Hepatocyte (in vitro differentiated cells): ENCODE measurements around the gene CDAN1.
"Not testable (repeated sequence)": the region's sequence is repeated elsewhere in the genome, so short reads cannot be mapped to it uniquely, and the experiment has no call there.

Experiments
- EZH2 ChIP-seq: fragments of 200-600 bp; sonication (generic); IDR thresholded peaks from 2 replicates; pipeline ENCODE4 v1.6.1; 2016; ENCODE audit warnings: antibody characterized with exemption, mild to moderate bottlenecking, borderline replicate concordance
- EZH2phosphoT487 ChIP-seq: fragments of 200-600 bp; sonication (generic); IDR thresholded peaks from one replicate; pipeline ENCODE4 v1.6.1; 2018; ENCODE audit warnings: antibody characterized with exemption, mild to moderate bottlenecking, low read depth, moderate library complexity; ENCODE audit not compliant: unreplicated experiment, severe bottlenecking
- TF ChIP-seq, protein P1 (sequence below): fragments of 200-600 bp; sonication (generic); IDR thresholded peaks from 2 replicates; pipeline ENCODE4 v1.5.1; 2016; ENCODE audit warnings: antibody characterized with exemption, mild to moderate bottlenecking; ENCODE audit not compliant: poor library complexity

DNA sequence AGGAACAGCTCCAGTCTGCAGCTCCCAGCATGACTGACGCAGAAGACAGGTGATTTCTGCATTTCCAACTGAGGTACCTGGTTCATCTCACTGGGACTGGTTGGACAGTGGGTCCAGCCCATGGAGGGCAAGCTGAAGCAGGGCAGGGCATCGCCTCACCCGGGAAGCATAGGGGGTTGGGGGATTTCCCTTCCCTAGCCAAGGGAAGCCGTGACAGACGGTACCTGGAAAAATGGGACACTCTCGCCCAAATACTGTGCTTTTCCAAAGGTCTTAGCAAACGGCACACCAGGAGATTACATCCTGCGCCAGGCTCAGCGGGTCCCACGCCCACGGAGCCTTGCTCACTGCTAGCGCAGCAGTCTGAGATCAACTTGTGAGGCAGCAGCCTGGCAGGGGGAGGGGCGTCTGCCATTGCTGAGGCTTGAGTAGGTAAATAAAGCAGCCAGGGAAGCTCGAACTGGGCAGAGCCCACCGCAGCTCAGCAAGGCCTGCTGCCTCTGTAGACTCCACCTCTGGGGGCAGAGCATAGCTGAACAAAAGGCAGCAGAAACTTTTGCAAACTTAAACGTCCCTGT lies 27.3 kb upstream of the CDAN1 start:
- TF ChIP-seq, protein P1, sequence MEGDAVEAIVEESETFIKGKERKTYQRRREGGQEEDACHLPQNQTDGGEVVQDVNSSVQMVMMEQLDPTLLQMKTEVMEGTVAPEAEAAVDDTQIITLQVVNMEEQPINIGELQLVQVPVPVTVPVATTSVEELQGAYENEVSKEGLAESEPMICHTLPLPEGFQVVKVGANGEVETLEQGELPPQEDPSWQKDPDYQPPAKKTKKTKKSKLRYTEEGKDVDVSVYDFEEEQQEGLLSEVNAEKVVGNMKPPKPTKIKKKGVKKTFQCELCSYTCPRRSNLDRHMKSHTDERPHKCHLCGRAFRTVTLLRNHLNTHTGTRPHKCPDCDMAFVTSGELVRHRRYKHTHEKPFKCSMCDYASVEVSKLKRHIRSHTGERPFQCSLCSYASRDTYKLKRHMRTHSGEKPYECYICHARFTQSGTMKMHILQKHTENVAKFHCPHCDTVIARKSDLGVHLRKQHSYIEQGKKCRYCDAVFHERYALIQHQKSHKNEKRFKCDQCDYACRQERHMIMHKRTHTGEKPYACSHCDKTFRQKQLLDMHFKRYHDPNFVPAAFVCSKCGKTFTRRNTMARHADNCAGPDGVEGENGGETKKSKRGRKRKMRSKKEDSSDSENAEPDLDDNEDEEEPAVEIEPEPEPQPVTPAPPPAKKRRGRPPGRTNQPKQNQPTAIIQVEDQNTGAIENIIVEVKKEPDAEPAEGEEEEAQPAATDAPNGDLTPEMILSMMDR, result not testable (repeated sequence)
- not testable (repeated sequence) for TF ChIP-seq EZH2, EZH2phosphoT487
